Measurements from ENCODE around the gene SCLY. TPM values are rescaled to one million over a fixed set of nuclear protein-coding genes. Genes with fewer than 3 reads are reported as not detected.

SCLY gene
- polyA plus RNA-seq, 3 donors, result 9.5 to 10.6 (median 10.3) TPM

DNA sequence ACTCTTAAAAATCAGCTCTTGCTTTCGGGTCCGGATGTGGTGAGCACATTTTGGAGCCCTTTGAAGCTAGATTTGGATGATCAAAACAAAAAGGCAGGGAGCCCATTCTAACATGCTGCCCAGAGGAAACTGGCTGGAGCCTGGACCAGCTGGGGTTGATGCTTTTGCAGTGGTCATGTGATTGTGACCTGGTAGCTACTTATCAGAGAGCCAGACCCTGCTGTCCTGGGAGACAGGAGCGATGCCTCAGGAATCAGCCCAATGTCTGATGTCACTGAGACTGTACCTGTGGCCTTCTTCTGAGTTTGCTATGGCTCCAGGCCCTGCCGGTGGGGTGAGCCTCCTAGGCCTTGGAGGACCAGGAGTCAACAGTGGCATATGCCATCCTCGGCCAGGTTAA lies 18.7 kb upstream of the SCLY start:
- no peak overlapping the region for H3K27ac ChIP-seq (ENCODE audit: low read depth in 1 of 2, low read length in 2 of 2)
- peaks cover 74 to 92% of the 10 kb centered on the region in 2 donors for H3K36me3 Mint-ChIP-seq

DNA sequence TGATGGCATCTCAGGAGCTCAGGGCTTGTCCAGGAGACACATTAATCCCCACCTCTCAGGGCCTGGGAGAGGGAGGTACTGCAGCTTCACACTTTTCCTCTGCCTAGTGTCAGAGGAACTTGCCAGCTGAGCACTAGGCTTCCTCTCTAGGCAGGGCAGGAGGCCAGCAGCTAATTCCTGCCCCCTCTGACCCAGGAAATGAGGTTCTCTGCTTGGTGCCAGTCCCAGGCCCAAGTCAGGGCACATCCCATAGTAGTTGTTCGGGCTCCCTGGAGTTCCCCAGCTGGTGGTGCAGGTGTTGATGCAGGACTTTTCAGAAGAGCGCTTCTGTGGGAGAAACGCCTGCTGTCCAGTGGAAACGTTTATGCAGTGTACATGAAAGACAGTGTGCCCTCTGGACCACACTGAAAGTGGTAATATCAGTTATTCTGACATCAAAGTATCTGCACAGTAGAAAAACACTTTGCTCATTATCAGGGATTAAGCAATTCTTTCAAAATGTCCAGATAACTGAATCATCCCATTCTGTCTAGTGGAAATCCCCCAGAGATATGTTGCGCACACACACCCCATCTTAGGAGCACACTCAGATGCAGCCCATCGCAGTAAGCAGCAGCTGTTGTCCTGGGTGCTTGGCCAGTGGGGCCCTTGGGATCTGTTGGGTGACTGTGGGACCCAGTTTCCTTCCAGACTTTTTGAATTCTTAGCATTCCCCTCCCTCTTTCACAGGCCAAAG lies 17.8 kb upstream of the SCLY start:
- no peaks in the 10 kb centered on the region for H3K27me3 ChIP-seq (ENCODE audit: control insufficient read depth in 2 of 2, insufficient read depth in 2 of 2, low read length in 2 of 2)
- no peak overlapping the region for H3K4me3 ChIP-seq (replicated peaks in 1 of 3; ENCODE audit: low read depth in 2 of 3, low read length in 3 of 3)
- no peak overlapping the region for H3K4me2 ChIP-seq (replicated peaks; ENCODE audit: extremely low read depth, low read length, poor library complexity, severe bottlenecking)
- H3K4me1 ChIP-seq (ENCODE audit: control insufficient read depth in 1 of 2, insufficient read depth in 2 of 2, low read length in 2 of 2), result no peaks in the 10 kb centered on the region
- H3K9me3 ChIP-seq (replicated peaks in 1 of 2; ENCODE audit: control insufficient read depth in 1 of 2, insufficient read depth in 1 of 2, low read length in 2 of 2), result peaks cover under 1 to 2% of the 10 kb centered on the region in 2 donors
- peaks cover 3 to 12% (median 5%) of the 10 kb centered on the region in 7 donors for H3K9me3 Mint-ChIP-seq
- H3K27ac ChIP-seq (ENCODE audit: low read depth in 1 of 2, low read length in 2 of 2), result no peak overlapping the region
- H3K27ac Mint-ChIP-seq, result peak overlapping the region in 3 of 7 donors; percentile 15 to 52 (median 22)
- H3K27me3 Mint-ChIP-seq (ENCODE audit: low read depth in 3 of 3), result peaks cover 0 to 3% (median 0%) of the 10 kb centered on the region in 3 donors
- peaks cover 61 to 82% of the 10 kb centered on the region in 2 donors for H3K36me3 ChIP-seq (replicated peaks in 1 of 2; ENCODE audit: control insufficient read depth in 1 of 2, insufficient read depth in 2 of 2, low read length in 2 of 2)
- H3K4me3 Mint-ChIP-seq, result no peak overlapping the region
- no peaks in the 10 kb centered on the region for H3K79me2 ChIP-seq (ENCODE audit: insufficient read depth, low read length)
- peaks cover 65 to 83% of the 10 kb centered on the region in 2 donors for H3K36me3 Mint-ChIP-seq
- no peaks in the 10 kb centered on the region for H4K20me1 ChIP-seq (ENCODE audit: insufficient read depth, low read length)
- H3K9ac ChIP-seq (ENCODE audit: insufficient read depth, low read length, poor library complexity, severe bottlenecking), result no peak overlapping the region
- no peaks in the 10 kb centered on the region for H3K4me1 Mint-ChIP-seq
- intact Hi-C loops (cut with micrococcal nuclease), result no loop called here
- peak in 1 of 3 donors; percentile 15 for DNase-seq
- 95% methylated on average over 4 of the region's 6 CpGs for WGBS (ENCODE audit: insufficient coverage)
- no peak overlapping the region for H2AFZ ChIP-seq (ENCODE audit: insufficient read depth, low read depth, low read length, poor library complexity, severe bottlenecking)
- TF ChIP-seq, protein P1, sequence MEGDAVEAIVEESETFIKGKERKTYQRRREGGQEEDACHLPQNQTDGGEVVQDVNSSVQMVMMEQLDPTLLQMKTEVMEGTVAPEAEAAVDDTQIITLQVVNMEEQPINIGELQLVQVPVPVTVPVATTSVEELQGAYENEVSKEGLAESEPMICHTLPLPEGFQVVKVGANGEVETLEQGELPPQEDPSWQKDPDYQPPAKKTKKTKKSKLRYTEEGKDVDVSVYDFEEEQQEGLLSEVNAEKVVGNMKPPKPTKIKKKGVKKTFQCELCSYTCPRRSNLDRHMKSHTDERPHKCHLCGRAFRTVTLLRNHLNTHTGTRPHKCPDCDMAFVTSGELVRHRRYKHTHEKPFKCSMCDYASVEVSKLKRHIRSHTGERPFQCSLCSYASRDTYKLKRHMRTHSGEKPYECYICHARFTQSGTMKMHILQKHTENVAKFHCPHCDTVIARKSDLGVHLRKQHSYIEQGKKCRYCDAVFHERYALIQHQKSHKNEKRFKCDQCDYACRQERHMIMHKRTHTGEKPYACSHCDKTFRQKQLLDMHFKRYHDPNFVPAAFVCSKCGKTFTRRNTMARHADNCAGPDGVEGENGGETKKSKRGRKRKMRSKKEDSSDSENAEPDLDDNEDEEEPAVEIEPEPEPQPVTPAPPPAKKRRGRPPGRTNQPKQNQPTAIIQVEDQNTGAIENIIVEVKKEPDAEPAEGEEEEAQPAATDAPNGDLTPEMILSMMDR (IDR thresholded peaks at IDR 0.05), result no peak

More for the DNA sequence above, 18.7 kb upstream of the SCLY start:
- Mint-ChIP-seq H3K4me1 (no peaks in the 10 kb centered on the region), H3K27me3 (ENCODE audit: low read depth in 3 of 3) (peaks cover 0 to 2% (median 0%) of the 10 kb centered on the region in 3 donors), H3K27ac (no peak overlapping the region), H3K4me3 (no peak overlapping the region), H3K9me3 (peaks cover 0 to 6% (median 2%) of the 10 kb centered on the region in 7 donors)
- TF ChIP-seq, protein P1 (IDR thresholded peaks at IDR 0.05), result no peak
- Histone ChIP-seq H3K4me1 (ENCODE audit: control insufficient read depth in 1 of 2, insufficient read depth in 2 of 2, low read length in 2 of 2) (no peaks in the 10 kb centered on the region), H3K79me2 (ENCODE audit: insufficient read depth, low read length) (no peaks in the 10 kb centered on the region), H3K4me3 (replicated peaks in 1 of 3; ENCODE audit: low read depth in 2 of 3, low read length in 3 of 3) (no peak overlapping the region), H2AFZ (ENCODE audit: insufficient read depth, low read depth, low read length, poor library complexity, severe bottlenecking) (no peak overlapping the region), H3K9ac (ENCODE audit: insufficient read depth, low read length, poor library complexity, severe bottlenecking) (no peak overlapping the region), H3K36me3 (replicated peaks in 1 of 2; ENCODE audit: control insufficient read depth in 1 of 2, insufficient read depth in 2 of 2, low read length in 2 of 2) (peaks cover 71 to 92% of the 10 kb centered on the region in 2 donors), H3K9me3 (replicated peaks in 1 of 2; ENCODE audit: control insufficient read depth in 1 of 2, insufficient read depth in 1 of 2, low read length in 2 of 2) (no peaks in the 10 kb centered on the region), H4K20me1 (ENCODE audit: insufficient read depth, low read length) (no peaks in the 10 kb centered on the region), H3K4me2 (replicated peaks; ENCODE audit: extremely low read depth, low read length, poor library complexity, severe bottlenecking) (no peak overlapping the region), H3K27me3 (ENCODE audit: control insufficient read depth in 2 of 2, insufficient read depth in 2 of 2, low read length in 2 of 2) (no peaks in the 10 kb centered on the region)
- WGBS (ENCODE audit: insufficient coverage), result 100% methylated on average over 5 of the region's 5 CpGs
- DNase-seq, result no peak
- intact Hi-C loops (cut with micrococcal nuclease), result no loop called here
